HG03196 (cell line): Measurements from ENCODE around the gene OSBPL2.
A peak's percentile ranks its signal among the peaks of the same experiment; 100 is the strongest.

ENCODE experiments used
- ATAC-seq: cut with Tn5 transposase; IDR thresholded peaks from one replicate; pipeline ENCODE4 v1.9.1; 2021; ENCODE audit not compliant: unreplicated experiment

Gene OSBPL2

GRCh38 chr20:62297449-62298227, 59.3 kb downstream of the OSBPL2 start:
- no peak for ATAC-seq

GRCh38 chr20:62298577-62299249, 60.4 kb downstream of the OSBPL2 start:
- ATAC-seq, result no peak

GRCh38 chr20:62299666-62300236, 61.4 kb downstream of the OSBPL2 start:
- no peak for ATAC-seq

DNA sequence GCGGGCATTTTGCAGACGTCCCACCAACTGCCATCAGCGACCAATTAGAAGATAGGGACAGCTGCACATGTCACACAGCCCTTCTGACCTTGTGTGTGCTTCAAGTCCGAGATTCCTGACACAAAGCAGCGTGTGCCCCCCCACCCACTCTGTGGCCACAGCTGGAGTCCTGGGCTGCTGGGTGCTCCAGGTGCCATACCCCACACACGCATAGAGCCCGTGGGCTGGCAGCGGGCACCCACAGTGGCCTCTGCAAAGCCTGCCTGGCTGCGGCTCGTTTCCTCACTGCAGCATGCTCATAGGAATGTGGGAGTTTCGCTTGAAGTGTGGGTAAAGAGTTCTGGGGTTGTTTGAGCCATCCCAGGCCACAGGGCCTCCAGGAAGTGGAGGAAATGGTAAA, 62.0 kb downstream of the OSBPL2 start:
- ATAC-seq, result no peak

GRCh38 chr20:62301111-62301668, 62.9 kb downstream of the OSBPL2 start:
- ATAC-seq, result no peak

- peak; percentile 37 for ATAC-seq
Measured at GRCh38 chr20:62301773-62302340, 63.5 kb downstream of the OSBPL2 start.

- peak; percentile 75 for ATAC-seq
Measured at GRCh38 chr20:62302341-62303061, 64.2 kb downstream of the OSBPL2 start, which contains the start of gene ADRM1. Gene ADRM1, plus strand, starts transcription at chr20:62302997. Its CDS starts 572 bp downstream, at chr20:62303569.

DNA sequence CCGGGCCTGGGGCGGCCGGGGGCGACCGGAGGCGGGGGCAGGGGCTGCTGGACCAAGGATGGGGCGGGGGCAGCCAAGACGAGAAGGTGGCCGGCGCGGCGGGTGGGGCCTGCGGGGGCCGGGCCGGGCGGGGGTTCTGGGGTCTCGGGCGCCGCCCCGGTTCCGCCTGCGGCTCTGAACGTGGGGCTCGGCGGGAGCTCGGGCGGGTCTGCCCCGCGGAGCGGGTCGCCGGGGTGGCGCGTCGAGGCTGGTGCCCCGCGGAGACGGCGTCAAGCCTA, 64.7 kb downstream of the OSBPL2 start:
- ATAC-seq, result no peak

DNA sequence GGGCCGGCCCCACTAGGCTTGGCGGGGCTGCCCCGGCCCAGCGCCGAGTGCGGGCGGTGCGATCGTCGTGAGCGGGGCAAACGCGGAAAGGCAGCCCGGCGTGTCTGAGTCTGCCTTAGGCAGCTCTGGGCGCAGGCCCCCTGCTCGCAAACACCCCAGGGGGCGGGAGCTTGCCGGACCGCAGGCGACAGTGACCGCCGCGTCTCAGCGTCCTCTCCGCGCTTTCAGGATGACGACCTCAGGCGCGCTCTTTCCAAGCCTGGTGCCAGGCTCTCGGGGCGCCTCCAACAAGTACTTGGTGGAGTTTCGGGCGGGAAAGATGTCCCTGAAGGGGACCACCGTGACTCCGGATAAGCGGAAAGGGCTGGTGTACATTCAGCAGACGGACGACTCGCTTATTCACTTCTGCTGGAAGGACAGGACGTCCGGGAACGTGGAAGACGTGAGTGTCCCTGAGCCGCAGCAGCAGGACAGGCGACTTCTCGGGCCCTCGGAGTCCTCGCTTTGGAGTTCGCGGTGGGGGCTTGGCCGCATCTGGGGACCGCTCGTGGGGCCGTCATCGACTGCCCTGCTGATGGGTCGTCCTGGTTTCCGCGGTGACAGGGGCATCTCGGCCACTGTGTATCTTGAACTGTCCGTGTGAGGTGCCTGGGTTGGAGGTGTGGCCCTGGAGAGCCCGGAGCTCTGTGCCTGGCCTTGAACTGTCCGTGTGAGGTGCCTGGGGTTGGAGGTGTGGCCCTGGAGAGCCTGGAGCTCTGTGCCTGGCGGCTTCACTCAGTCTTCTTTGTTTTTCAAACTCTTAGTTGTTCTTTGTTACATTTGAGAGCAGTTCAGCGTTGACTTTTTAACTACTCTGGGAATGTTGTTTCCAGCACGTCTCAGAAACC, 65.3 kb downstream of the OSBPL2 start:
- no peak for ATAC-seq

DNA sequence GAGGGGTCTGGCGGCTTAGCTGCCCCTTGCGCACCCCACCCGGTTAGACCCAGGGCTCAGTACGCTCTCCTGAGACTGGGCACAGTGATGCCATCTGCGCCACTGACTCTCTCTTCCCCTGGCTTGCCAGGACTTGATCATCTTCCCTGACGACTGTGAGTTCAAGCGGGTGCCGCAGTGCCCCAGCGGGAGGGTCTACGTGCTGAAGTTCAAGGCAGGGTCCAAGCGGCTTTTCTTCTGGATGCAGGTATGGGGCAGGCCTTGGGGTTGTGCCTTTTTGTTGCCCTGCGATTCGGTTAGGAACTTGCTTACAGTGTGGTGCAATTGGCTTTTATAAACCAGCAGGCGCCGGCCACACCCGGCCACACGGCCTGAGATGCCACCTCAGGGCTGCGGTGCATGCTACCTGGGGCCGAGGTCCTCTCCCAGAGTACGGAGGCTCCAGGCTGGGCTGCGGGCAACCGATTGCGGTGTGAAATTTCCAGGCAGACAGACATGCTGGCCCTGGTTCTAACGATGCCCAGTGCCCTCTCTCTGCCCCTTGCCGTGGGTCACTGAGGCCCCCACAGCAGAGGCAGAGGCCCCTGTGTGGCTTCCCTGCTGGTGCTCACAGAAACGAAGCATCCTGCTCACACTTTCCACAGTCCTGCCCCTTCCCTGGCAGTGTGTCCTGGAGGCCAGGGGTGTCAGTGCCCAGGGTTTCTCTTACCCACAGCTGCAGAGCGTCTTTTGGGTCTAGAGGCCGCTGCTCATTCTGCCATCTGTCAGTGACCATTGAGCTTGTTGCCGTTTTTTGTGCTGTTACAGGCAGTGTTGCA, 66.2 kb downstream of the OSBPL2 start:
- ATAC-seq, result no peak

DNA sequence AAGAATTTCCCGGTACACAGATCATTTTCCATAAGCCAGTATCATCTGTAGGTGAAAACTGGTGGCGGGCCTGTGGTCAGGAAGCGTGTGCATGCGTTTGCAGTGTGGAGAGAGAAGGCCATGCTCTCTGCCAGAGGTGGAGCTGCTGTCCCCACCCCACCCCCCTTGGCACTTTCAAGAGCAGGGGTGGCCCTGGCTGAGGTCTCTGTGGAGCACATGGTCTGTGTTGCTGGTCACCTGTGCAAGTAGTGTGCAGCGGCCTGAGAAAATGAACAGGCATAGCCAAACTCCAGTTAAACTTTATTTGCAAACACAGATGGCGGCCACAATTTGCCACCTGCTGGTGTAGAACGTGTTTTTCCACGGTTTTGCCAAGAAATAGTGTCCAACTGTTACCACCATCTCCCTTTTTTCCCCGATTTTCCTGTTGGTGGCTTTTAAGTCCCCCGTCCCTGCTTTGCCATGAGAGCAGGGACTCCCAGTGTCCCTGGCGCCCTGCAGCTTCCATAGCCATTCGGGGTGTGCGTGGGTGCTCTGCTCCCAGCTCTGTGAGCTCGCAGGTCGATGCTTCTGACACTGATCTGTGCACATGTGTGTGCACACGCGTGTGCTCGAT, 66.9 kb downstream of the OSBPL2 start:
- no peak for ATAC-seq

- no peak for ATAC-seq
Measured at GRCh38 chr20:62305765-62306413, 67.6 kb downstream of the OSBPL2 start.

DNA sequence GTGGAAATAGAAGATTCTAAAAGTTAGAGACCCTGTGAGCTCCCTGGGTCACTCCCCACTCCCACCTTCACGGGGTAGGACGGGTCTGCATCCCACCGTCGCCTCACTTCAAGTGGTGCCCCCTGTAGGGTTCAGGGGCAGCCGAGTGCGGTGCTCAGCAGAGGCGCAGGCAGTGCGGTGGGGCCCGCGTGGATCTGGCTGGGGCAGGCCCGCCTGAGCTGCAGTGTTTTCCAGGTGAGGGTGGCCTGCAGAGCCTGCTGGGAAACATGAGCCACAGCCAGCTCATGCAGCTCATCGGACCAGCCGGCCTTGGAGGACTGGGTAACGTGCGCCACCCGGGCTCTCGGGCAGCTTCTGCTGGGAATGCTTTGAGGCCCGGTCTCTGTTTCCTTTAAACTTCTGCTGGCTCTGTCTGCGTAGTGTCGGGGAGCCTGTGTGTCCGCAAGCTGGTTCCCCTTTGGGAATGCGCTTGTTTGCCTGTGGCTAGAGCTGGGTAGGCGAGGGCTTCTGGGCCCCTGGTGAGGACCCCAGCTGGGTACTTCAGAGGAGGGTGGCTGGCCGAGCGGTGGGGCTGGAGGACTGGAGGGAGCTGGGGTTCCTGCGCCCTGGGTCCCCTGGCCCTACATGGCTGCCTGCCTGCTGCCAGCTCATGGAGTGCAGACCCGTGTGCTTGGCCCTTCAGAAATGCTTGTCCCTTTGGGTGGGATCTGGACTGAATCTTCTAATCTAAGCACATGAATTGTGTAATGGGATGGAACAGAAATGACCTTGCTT, 68.3 kb downstream of the OSBPL2 start:
- no peak for ATAC-seq

DNA sequence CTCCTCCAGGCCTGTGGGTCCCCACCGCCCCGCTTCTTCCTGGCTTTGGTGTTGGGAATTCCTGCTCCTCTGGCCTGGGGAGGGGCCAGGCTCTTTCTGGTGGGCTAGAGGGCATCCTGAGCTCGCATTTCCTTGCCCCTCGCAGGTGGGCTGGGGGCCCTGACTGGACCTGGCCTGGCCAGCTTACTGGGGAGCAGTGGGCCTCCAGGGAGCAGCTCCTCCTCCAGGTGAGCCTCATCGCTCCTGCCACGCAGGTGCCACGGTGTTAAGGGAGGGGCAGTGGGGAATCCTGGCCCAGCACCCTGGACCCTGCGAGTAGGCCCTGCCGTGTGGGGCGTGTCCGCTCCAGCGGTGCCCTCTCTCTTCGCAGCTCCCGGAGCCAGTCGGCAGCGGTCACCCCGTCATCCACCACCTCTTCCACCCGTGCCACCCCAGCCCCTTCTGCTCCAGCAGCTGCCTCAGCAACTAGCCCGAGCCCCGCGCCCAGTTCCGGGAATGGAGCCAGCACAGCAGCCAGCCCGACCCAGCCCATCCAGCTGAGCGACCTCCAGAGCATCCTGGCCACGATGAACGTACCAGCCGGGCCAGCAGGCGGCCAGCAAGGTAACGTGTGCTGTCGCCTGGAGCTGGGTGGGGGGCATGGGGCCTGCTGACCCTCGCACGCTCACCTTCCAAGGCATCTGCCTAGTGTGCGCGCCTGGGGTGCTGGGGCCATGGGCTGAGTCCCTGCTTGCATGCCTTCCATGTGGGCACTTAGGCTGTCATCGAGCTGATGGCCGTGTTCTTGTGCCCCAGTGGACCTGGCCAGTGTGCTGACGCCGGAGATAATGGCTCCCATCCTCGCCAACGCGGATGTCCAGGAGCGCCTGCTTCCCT, 69.1 kb downstream of the OSBPL2 start:
- ATAC-seq, result no peak

- ATAC-seq, result no peak
Measured at GRCh38 chr20:62308102-62308822, 69.9 kb downstream of the OSBPL2 start.
